Esophagus squamous epithelium (tissue), 5 donors: ENCODE measurements around the gene PCDH9. TPM values are rescaled to one million over a fixed set of nuclear protein-coding genes. Genes with fewer than 3 reads are reported as not detected.

Experiments used
- DNase-seq: peaks from one replicate; lab custom pipeline; 2025; lab: John Stamatoyannopoulos, UW
- H3K27ac ChIP-seq, 4 donors: fragments of 200-600 bp; sonication (generic); one replicate each; pipeline ENCODE4 v1.5.1; 2016 to 2019; ENCODE audit warnings: mild to moderate bottlenecking in 1 of 4
- H3K27me3 ChIP-seq, 4 donors: fragments of 200-600 bp; sonication (generic); 1 replicate in 3 of 4; 2 replicates in 1 of 4; pipeline versions ENCODE4 v1.5.1 to v1.6.0; 2017 to 2021; ENCODE audit warnings: antibody characterized with exemption in 1 of 4
- H3K36me3 ChIP-seq, 3 donors: fragments of 200-600 bp; sonication (generic); one replicate each; pipeline ENCODE4 v1.5.1; 2016 to 2019
- H3K4me1 ChIP-seq, 3 donors: fragments of 200-600 bp; sonication (generic); one replicate each; pipeline ENCODE4 v1.5.1; 2017 to 2019
- H3K4me3 ChIP-seq, 4 donors: fragments of 200-600 bp; sonication (generic); 1 replicate in 3 of 4; 2 replicates in 1 of 4; pipeline ENCODE4 v1.5.1; 2016 to 2019; ENCODE audit warnings: mild to moderate bottlenecking in 2 of 4, moderate library complexity in 1 of 4
- H3K9me3 ChIP-seq, 3 donors: fragments of 200-600 bp; sonication (generic); one replicate each; pipeline ENCODE4 v1.5.1; 2016 to 2019
- POLR2A ChIP-seq, 4 donors: fragments of 450-650 bp; IDR thresholded peaks; one replicate each; pipeline ENCODE4 v1.6.1; 2017; ENCODE audit warnings: antibody characterized with exemption in 4 of 4, mild to moderate bottlenecking in 4 of 4, moderate library complexity in 3 of 4
- WGBS, 2 donors: methylation state at CpG; one replicate each; pipeline ENCODE4 v1.1.5; 2018; 5-methylcytosine and 5-hydroxymethylcytosine counted together
- intact Hi-C: fragments of 100-400 bp; cut with DNase I; formaldehyde crosslinking; loops from one replicate; pipeline ENCODE4 v1.15.0; 2022
- total RNA-seq, 4 donors: library from RNA; depleted of rRNA; stranded (reverse); fragments of >200 nt; gene quantifications; one replicate each; pipeline ENCODE4 v1.1.0, GENCODE V29; 2016
- TF ChIP-seq, protein P1 (sequence below), 6 experiments: fragments of 450-650 bp in 4 of 6; fragments of 200-600 bp in 2 of 6; sonication (generic) in 2 of 6; IDR thresholded peaks; one replicate each; pipeline ENCODE4 v1.5.1; 2016 to 2019; ENCODE audit warnings: antibody characterized with exemption in 6 of 6, mild to moderate bottlenecking in 4 of 6, moderate library complexity in 4 of 6
- donor health status: DM: yes; HTN: yes; CAD: no.

The PCDH9 gene
- total RNA-seq, 4 donors from 2014 or later = 0.04 to 1.9 (median 0.45) TPM

DNA sequence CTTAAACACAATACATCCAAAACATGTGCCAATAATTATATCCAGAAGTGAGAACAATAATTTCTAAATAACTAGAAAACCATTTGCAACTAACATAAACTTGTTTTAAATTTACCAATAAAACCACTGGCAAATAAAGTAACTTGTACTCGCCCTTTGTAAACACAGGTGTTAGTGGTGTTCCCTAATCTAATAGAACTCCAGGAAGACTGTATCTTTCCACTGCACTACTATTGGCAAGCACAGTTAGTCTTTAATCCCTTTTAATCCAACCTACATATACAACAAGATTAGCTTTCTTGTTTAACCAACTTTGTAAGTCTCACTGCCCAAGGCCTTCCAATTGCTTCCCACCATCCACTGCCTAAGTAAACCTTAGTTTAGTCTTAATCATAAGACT lies 79.5 kb downstream of the PCDH9 start:
- WGBS, 2 donors = 22 to 54% methylated on average over 1 of the region's 1 CpG
- H3K27ac ChIP-seq = no peak overlapping the region
- no peak overlapping the region for H3K4me3 ChIP-seq
- H3K36me3 ChIP-seq = no peaks in the 10 kb centered on the region
- H3K27me3 ChIP-seq = peaks cover 0 to 74% (median 0%) of the 10 kb centered on the region in 4 donors
- no peak for DNase-seq
- TF ChIP-seq, protein P1, sequence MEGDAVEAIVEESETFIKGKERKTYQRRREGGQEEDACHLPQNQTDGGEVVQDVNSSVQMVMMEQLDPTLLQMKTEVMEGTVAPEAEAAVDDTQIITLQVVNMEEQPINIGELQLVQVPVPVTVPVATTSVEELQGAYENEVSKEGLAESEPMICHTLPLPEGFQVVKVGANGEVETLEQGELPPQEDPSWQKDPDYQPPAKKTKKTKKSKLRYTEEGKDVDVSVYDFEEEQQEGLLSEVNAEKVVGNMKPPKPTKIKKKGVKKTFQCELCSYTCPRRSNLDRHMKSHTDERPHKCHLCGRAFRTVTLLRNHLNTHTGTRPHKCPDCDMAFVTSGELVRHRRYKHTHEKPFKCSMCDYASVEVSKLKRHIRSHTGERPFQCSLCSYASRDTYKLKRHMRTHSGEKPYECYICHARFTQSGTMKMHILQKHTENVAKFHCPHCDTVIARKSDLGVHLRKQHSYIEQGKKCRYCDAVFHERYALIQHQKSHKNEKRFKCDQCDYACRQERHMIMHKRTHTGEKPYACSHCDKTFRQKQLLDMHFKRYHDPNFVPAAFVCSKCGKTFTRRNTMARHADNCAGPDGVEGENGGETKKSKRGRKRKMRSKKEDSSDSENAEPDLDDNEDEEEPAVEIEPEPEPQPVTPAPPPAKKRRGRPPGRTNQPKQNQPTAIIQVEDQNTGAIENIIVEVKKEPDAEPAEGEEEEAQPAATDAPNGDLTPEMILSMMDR (IDR thresholded peaks at IDR 0.05) = no peak
- no peak for TF ChIP-seq POLR2A (IDR thresholded peaks at IDR 0.05)
- intact Hi-C loops = no loop called here
- peaks cover 0 to 23% (median 0%) of the 10 kb centered on the region in 3 donors for H3K4me1 ChIP-seq
- H3K9me3 ChIP-seq = no peaks in the 10 kb centered on the region

DNA sequence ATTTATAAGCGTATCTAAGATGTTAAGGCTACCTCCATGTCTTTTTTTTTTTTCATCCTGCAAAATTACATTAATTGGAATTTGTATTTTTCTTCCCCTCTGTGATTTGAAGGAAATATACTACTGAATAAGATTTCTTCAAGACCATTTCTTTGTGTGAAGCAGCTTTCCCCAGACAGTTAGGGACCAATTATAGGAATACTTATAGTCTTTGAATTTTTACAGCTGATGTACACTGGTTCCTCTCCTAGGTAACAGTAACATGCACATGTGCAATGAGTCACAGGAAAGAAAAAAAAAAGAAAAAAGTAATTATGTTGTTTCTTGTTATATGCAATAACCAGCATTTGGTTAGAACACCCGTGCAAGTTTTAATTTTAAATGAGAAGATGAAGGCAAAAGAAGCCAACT lies 82.0 kb downstream of the PCDH9 start:
- Histone ChIP-seq H3K4me3 (no peak overlapping the region), H3K36me3 (no peaks in the 10 kb centered on the region), H3K4me1 (peaks cover 0 to 23% (median 0%) of the 10 kb centered on the region in 3 donors), H3K27me3 (peaks cover 0 to 72% (median 0%) of the 10 kb centered on the region in 4 donors), H3K9me3 (no peaks in the 10 kb centered on the region), H3K27ac (no peak overlapping the region)
- TF ChIP-seq, protein P1 (IDR thresholded peaks at IDR 0.05) = no peak
- no peak for TF ChIP-seq POLR2A (IDR thresholded peaks at IDR 0.05)
- intact Hi-C loops = no loop called here
- DNase-seq = no peak
- WGBS, 2 donors = 44 to 52% methylated on average over 2 of the region's 2 CpGs

DNA sequence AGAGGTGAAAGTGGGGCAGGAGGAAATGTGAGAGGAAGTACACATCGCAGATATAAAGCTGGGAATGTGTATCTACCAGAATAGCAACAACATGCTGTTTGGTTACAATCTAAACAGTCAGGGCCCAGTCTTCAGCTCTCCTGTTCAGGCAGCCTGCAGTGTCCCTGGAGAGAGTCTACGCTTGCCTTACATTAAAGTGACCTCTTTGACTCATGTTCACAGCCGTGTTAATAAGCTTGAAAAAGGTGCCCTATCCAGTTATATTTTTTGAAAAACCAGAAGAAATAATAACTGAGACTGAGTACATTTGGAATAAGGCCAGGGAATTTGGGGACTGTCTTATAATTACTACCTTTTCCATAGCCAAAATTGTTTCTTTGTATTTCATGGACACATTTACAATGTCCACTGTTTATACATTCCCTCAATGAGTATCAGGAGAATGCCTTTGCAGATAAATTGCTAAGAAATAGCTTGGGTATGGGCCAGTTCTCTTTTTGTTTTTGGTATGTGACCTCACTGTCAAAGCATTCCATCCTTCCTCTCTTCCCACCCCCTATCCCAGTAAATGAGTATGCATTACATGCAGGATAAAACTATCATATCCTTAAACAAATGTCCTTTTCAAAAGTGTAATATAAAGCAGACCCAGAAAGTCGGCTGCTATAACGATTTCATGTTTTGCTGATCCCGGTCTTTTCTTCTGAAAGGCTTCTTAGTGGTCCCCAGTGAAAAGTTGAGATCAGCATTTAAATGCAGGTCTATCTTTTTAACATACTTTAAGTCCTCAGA lies 82.6 kb downstream of the PCDH9 start:
- no peaks in the 10 kb centered on the region for H3K9me3 ChIP-seq
- H3K4me1 ChIP-seq = peaks cover 0 to 23% (median 0%) of the 10 kb centered on the region in 3 donors
- intact Hi-C loops = no loop called here
- WGBS, 2 donors = 44 to 66% methylated on average over 6 of the region's 6 CpGs
- no peak overlapping the region for H3K4me3 ChIP-seq
- no peaks in the 10 kb centered on the region for H3K36me3 ChIP-seq
- H3K27me3 ChIP-seq = peaks cover 0 to 67% (median 0%) of the 10 kb centered on the region in 4 donors
- TF ChIP-seq, protein P1 (IDR thresholded peaks at IDR 0.05) = no peak
- no peak for TF ChIP-seq POLR2A (IDR thresholded peaks at IDR 0.05)
- H3K27ac ChIP-seq = no peak overlapping the region
- DNase-seq = no peak

DNA sequence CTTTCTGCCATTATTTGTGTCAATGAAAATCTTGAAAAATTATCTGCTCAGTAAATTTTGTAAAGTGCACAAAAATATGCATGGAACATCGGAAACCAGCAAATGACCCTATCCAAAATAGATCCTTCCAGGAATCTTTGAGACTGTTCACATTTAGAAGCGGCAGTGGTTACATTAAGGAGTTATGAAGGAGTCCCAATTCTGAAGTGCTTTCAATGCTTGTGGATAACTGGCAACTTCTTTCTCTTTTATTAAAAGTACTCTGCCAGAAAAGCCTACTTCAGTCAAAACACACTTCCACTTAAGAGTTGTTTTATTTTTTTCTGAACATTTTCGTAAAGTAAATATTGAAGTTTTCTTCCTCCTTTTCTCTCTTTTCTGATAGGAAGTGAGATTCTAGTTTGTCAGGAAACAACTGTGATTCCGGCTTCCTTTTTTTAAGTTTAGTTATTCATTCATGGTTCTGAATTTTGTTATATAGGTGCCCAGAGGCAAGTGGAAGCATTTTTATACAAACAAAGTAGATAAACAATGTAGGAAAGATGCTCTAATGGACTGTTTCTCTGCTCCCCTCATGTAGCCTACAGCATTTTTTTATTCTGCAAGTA lies 83.5 kb downstream of the PCDH9 start:
- H3K4me1 ChIP-seq = peaks cover 0 to 23% (median 0%) of the 10 kb centered on the region in 3 donors
- DNase-seq = no peak
- no peak overlapping the region for H3K4me3 ChIP-seq
- H3K9me3 ChIP-seq = no peaks in the 10 kb centered on the region
- H3K27ac ChIP-seq = no peak overlapping the region
- intact Hi-C loops = no loop called here
- H3K36me3 ChIP-seq = no peaks in the 10 kb centered on the region
- 63 to 76% methylated on average over 4 of the region's 4 CpGs for WGBS, 2 donors
- peaks cover 0 to 71% (median 0%) of the 10 kb centered on the region in 4 donors for H3K27me3 ChIP-seq
- TF ChIP-seq POLR2A (IDR thresholded peaks at IDR 0.05) = no peak
- TF ChIP-seq, protein P1 (IDR thresholded peaks at IDR 0.05) = no peak

DNA sequence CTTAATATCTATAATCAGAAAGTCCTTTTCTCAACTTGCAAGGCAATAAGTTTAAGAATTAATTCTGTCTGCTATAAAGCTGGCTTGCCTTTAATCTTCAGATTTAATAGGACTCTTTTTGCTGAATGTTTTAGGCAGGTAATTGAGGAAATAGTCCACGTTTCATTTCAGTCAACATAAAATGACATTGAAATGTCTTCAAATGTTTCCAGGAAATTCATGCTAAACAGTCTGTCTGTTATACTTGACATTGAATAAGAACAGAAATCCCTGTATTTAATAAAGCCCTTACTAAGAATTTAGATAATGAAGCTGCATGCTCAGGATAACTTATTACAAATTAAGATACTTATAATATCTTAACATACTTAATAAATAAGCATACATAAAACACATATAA lies 84.2 kb downstream of the PCDH9 start:
- intact Hi-C loops = no loop called here
- no peak overlapping the region for H3K27ac ChIP-seq
- WGBS, 2 donors = 35 to 38% methylated on average over 1 of the region's 1 CpG
- H3K9me3 ChIP-seq = no peaks in the 10 kb centered on the region
- no peak for TF ChIP-seq POLR2A (IDR thresholded peaks at IDR 0.05)
- TF ChIP-seq, protein P1 (IDR thresholded peaks at IDR 0.05) = no peak
- DNase-seq = no peak
- H3K4me1 ChIP-seq = peaks cover 0 to 17% (median 0%) of the 10 kb centered on the region in 3 donors
- peaks cover 0 to 77% (median 0%) of the 10 kb centered on the region in 4 donors for H3K27me3 ChIP-seq
- no peak overlapping the region for H3K4me3 ChIP-seq
- H3K36me3 ChIP-seq = no peaks in the 10 kb centered on the region
